NCI-H1930 (cell line): Measurements from ENCODE around the gene CLEC1A.
A peak's percentile ranks its signal among the peaks of the same experiment; 100 is the strongest.

ENCODE experiments used
- DNase-seq, 2 experiments: peaks; one replicate each; lab custom pipeline; 2025; lab: John Stamatoyannopoulos, UW

Gene CLEC1A, protein sequence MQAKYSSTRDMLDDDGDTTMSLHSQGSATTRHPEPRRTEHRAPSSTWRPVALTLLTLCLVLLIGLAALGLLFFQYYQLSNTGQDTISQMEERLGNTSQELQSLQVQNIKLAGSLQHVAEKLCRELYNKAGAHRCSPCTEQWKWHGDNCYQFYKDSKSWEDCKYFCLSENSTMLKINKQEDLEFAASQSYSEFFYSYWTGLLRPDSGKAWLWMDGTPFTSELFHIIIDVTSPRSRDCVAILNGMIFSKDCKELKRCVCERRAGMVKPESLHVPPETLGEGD

DNA sequence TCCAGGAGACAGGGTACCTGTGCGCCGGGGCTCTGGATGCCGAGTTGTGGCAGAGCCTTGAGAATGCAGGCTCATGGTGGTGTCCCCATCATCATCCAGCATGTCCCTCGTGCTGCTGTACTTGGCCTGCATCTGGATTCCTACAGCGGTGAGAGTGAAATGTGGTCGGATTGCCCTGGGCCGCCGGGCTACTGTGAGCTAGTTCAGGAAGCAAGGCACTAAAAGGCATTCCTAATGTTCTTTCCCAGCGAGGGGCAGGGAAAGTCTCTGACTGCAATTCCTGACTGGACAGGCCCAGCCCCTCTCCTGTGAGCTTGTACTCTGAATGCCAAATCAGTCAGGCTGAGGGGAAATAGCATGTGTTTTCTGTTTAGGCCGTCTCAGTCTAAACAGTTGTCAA is at the start of gene CLEC1A:
TSS of gene CLEC1A (minus strand) at position 195 of the 400 bp plus-strand sequence. CDS start at position 132, 63 bp downstream.
- DNase-seq: no peak

DNA sequence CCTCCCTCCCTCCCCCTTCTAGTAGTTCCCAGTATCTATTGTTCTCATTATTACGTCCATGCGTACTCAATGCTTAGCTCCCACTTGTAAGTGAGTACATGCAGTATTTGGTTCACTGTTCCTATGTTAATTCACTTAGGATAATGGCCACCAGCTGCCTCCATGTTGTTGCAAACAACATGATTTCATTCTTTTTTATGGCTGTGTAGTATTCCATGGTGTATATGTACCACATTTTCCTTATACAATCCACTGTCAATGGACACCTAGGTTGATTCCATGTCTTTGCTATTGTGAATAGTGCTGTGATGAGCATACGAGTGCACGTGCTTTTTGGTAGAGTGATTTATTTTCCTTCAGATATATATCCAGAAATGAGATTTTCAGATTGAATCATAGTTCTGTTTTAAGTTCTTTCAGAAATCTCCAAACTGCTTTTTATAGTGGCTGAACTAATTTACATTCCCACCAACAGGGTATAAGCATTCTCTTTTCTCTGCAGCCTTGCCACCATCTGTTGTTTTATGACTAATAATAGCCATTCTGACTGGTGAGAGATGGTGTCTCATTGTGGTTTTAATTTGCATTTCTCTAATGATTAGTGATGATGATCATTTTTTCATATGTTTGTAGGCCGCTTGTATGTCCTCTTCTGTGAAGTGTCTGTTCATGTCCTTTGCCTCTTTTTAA is 49.1 kb upstream of the CLEC1A start:
- DNase-seq: no peak

DNA sequence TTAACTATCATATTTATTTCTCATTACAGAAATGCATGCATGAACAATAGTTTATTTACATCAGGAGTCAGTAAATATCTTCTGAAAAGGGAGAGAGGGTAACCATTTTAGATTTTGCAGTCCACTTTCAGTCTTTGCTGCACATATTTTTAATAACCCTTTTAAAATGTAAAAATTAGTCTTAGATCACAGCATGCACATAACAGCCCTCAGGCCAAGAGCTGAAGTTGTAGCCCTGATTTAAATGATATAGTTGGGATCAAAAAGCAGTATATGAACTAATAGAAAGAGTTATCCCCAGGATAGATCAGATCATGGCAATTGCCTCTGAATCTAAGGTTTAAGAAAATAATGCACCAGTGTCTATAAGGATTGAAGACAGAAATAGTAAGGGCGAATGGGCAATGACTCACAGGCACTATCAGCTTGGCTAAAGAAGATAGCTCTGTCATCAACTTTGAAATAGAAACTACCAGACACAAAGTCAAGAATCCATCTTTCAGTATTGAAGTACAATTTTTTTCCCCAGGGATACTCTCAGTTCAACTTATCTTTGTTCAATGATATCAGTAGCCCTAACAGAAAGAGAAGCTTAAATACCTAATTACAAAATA is 44.3 kb upstream of the CLEC1A start:
- no peak for DNase-seq

DNA sequence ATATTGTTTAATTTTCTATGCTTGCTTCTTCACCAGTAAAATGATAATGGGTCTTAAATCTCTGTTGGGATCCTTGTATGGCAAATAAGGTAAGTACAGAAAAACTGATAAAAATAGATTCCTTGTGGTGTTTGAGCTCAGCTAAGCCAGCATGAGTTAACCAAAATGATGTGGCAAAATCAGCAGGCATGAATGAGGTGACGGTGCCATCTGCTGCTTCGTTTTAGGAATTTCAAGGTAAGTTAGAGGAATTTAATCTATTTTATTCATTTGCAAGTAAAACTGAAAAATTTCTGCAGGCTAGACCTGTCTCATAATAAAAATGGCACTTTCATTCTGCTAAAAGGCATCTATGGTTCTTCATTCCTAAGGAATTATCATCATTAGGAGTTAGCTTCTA is 41.2 kb upstream of the CLEC1A start:
- DNase-seq: peak; percentile 24 to 31

DNA sequence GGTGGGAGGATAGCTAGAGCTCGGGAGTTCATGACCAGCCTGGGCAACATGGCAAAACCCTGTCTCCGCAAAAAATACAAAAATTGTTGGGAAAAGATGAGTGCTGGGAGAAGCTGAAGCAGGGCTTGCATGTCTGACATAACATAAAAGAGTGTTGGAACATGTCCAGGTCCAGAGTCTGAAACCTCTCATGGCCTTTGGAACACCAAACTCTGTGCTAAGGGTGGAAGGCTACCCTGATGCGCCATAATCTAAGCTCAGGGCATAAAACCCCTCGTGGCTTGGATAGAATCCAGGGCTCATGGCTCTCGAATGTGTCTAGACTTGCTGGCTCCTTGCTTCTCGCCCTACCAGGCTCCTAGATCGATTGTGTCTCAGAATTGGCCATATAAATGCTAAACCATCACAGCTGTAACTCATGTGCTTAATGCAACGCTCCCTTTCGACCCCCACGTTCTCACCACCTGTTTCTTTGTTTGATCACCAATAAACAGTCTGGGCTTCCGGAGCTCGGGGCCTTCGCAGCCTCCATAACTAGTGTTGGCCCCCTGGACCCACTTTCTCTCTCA is 37.9 kb upstream of the CLEC1A start:
- DNase-seq: no peak

DNA sequence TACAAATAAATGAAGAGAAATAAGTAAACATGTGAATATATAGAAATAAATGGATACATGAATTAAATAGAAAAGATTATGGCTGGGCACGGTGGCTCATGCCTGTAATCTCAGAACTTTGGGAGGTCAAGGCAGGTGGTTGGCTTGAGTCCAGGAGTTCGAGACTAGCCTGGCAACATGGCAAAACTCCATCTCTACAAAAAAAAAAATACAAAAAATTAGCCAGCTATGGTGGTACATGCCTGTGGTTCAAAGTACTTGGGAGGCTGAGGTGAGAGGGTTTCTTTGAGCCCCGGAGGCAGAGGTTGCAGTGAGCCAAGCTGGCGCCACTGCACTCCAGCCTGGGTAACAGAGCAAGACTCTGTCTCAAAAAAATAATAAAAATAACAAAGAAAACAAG is 36.3 kb upstream of the CLEC1A start:
- DNase-seq: no peak

DNA sequence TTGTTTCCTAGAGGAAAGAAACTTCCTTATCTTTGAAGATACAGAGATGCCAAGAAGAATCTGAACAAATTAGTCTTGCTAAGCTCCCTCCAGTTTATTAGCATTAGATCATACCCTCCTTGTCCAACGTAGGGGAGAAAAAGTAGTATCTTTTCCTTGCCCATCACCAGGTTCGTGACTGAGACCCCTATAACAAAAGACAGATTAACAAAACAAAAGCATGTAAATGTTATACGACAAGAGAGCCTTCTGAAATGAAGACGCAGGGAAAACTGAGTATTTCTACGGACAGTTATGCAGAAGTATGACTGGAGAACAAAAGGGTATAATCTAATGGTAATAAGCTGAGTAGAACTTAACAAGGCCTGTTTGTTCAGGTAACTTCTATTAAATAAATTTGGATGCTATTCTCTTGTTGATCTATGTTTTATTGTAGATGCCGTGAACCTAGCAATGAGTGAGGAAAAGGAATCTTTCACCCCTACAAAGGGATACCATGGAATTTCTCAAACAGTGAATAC is 34.1 kb upstream of the CLEC1A start:
- DNase-seq: no peak

DNA sequence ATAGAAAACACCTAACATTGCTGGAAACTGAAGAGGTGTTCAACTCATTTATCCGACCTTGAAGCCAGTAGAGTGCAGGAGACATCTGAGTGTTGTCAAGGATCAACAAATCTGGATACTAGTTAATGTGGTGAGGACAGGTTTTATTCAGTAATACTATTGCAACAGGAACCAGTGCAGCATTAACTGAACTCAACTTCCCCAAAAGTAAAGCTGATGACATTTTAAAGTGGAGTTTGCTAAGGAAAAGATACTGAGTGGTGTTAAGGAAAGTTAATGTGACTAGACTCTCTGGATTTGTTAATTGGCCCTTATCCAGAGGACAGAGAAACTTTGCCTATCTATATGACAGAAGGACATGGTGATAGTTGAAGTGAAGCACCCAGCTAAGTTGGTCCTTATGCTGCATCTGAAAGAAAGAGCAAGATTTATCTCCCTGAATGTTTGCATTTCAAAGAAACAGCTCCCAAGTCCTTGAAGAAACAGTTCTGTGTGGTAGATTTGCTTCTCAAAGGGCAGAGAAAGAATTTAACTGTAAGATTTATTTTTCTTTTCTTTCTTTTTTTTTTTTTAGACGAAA is 32.4 kb upstream of the CLEC1A start:
- no peak for DNase-seq

DNA sequence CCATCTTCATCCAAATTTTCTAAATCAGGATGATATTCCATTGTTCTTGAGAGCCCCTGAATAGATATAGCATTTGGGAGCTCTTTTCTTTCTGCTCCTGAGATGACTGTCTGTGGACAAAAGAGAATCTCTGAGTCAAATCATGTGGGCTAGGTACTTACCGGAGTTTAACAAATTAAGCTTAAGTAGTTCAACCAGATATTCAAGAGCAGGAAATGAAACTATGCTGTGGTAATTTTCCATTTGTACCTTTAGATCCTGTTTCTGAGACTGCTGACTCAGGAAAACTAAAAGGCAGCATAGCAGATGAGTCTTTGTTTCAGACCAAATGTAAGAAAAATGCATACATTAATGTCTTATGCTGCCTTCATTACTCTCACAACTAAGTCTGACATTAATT is 31.3 kb upstream of the CLEC1A start, which contains the start of gene CLEC7A:
TSS of gene CLEC7A (minus strand) at position 158 of the 400 bp plus-strand sequence. CDS start at position 41, 117 bp downstream.
- no peak for DNase-seq

DNA sequence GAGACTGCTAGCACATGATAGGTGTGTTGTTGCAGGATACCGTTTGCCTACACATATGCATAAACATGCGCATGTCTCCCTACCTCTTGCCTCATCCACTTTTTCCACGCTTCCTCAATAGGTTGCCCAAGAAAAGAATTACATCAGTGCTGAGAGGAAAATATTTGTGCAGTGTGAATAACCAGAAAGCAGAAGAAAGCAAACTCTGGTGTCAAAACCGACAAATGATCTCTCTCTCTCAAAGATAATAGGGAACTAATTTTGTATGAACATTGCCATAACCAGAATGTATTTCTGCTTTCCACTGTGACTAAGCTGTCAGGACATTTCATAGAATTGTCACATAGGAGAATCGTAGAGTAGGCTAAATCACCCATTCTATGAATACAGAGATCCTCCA is 29.9 kb upstream of the CLEC1A start:
- DNase-seq: no peak

DNA sequence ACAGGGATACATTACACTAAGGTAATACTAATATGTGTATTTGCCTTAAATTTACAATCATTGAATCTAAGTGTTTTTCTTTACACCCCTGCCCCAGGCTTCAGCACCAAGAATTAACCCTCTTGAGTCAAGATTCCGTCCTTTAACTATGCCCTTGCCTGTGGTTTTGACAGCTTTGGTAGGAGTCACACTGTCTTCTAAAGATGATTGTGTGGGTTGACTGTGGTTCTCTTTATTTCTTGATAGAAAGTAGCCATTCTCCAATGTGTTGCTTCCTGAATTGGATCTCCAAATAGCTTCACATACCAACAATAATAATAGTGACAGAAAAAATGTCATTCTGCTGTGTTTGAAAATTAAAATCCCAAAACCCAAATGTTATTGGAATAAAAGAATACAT is 27.6 kb upstream of the CLEC1A start:
- no peak for DNase-seq

DNA sequence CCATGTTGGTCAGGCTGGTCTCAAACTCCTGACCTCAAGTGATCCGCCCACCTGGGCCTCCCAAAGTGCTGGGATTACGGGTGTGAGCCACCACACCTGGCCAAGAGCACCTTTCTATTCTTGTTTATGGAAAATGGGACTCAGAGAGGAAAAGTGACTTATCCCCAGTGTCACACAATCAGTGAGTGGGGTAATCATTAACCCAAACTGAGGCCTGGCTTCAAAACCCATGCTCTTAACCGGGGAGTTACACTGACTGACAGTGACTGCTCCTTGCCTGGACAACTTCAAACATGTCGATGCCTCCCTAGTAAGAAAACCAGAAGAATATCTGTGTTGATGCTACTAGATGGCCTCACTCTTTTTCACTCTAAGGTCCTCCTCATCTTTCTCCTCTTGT is 23.9 kb upstream of the CLEC1A start:
- no peak for DNase-seq

DNA sequence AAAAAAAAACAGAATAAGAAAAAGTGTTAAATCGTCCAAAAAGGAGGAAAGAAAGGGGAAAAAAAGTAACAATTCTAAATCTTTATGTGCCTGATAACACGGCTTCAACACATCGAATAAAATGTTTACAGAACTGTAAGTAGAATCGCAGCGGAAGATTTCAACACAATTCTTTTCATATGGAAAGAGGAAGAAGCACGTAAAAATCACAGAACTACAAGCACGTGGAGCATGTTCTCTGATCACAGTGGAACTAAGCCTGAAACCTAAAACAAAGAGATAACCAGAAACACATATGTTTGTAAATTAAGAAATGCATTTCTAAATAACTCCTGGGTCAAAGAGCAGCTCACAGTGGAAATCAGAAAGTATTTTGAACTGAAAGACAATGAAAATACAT is 22.5 kb upstream of the CLEC1A start:
- no peak for DNase-seq

DNA sequence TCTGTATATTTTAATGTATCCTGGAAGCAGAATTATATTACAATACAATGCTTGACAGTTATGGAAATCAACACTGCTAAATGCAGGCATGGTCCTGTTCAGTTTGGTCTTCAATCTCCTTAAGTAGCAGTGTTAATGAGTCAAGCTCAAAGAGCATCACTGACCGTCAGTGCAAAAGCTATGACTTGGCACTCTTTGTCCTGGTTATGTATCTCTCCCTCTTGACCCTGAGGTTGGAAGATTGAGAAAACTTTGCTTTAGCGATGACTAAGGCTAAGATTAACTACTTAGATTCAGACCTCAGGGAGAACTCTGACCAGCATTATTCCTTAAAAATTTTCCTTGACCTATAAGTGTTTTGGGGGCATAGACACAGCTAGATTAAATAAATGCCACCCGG is 20.3 kb upstream of the CLEC1A start:
- DNase-seq: no peak

DNA sequence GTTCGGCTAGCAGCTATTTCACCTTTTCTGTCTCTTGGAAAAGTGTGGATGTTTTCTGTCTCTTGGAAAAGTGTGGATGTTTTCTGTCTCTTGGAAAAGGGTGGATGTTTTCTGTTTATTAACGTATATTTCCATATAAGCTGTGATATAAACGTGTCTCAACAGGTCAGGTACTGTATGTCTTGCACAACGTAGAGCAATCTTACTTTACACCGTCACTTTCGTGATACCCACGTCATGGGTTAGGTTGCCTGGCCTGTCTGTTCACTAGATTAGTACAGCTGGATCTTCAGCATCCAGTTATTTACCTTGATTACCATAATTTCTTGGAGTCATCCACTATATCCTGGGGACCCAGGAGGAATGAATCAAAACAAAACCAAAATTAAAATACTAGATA is 17.1 kb upstream of the CLEC1A start:
- no peak for DNase-seq

DNA sequence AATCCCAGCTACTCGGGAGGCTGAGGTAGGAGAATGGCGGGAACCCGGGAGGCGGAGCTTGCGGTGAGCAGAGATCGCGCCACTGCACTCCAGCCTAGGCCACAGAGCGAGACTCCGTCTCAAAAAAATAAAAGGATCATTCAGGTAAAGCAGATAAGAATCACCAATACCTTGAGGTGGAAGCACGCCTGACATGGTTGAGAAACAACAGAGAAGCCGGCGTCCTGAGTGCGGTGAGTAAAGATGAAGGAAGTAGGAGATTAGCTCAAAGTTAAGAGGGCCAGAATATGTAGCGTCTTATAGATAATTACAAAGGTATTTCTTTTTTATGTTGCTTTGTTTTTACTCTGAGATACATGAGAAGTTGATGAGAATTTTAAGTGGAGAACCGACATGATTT is 16.5 kb upstream of the CLEC1A start:
- DNase-seq: no peak

DNA sequence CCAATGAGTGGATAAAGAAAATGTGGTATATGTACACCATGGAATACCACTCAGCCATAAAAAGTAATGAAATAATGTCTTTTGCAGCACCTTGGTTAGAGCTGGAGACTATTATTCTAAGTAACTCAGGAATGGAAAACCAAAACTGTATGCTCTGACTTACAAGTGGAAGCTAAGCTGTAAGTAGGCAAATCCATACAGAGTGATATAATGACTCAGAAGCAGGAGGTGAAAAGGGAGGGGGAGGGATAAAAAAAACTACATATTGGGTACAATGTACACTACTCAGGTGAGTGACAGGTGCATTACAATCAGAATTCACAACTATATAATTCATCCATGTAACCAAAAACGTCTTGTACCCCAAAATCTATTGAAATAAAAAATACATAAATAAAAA is 15.1 kb upstream of the CLEC1A start:
- no peak for DNase-seq

DNA sequence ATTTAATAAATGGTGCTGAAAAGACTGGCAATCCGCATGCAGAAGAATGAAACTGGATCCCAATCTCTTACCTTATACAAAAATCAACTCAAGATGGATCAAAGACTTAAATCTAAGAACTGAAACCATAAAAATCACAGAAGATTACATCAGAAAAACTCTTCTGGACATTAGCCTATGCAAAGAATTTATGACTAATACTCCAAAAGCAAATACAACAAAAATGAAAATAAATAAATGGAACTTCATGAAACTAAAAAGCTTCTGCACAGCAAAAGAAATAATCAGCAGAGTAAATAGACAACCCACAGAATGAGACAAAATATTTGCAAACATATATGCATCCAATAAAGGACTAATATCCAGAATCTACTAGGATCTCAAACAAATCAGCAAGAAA is 14.3 kb upstream of the CLEC1A start:
- no peak for DNase-seq

DNA sequence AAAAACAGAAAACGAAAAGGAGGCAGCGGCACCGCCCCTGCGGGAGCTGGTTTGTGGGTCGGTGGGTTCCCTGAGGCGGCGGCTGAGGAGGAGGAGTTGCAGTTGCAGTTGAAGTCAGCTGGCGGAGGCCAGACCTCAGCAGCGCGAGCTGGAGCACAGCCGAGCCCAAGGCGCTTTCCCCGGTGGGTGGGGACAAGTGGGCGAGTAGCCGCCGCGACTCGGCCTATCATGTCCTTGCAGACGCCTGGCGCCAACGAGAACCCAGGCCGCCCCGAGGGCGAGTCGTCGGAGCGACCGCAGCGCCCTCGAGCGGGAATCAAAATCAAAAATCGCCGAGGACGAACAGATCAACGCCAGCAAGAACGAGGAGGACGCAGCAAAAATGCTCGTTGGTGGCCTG is 12.7 kb upstream of the CLEC1A start:
- no peak for DNase-seq

DNA sequence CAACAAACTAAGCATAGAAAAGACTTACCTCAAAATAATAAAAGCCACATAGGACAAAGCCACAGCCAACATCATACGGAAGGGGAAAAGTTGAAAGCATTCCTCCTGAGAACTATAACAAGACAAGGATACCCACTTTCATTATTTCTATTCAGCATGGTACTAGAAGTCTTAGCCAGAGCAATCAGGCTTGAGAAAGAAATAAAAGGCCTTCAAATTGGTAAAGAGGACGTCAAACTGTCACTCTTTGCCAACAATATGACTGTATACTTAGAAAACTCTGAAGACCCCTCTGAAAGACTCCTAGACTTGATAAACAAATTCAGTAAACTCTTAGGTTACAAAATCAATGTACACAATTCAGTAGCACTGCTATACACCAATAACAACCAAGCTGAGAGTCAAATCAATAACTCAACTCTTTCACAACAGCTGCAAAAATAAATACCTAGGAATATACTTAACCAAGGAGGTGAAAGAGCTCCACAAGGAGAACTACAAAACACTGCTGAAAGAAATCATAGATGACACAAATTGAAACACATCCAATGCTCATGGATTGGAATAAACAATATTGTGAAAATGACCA is 11.6 kb upstream of the CLEC1A start:
- DNase-seq: no peak

DNA sequence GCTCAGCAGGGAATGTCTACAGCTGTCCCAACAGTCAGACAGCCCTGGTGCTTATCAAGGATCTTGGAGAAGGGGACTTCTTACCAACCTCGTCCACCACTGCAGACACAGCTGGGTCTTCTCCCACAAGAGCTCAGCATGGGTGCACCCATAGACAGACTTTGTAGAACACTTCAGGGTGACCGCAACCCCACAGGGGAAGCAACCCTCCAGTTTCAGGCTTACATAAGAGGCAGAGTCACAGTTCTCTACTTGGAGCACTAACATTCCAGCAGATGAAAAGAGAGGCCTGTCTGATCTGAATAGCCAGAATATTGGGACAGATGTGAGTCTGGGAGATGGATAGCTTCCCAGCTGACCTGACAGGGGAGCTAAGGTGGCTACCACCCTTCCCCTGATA is 3.5 kb upstream of the CLEC1A start:
- no peak for DNase-seq

DNA sequence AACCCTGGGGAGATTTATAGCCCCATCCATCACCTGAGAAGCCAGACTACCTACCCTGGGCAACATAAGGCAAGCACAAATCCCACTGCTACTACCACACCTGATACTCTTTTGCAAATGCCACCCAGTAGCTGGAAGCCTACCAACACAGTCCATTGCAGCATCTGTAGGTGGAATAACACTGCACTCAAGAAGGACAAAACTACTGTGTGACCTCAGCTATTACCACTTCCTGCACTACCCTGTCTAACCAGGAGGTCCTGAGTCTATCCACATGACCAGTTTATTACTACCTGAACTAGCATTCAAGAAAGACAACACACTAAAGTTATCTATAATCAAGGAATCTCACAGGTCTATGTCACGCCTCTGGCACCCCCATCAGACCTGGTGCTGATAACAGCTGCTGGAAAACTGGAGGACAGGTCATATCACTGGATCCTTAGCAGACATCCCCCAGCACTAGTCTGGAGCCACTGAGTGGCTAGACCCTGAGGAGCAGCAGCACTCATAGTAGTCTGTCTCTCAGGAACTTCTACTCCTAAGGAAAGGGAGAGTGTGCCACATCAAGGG is 2.9 kb upstream of the CLEC1A start:
- no peak for DNase-seq
